ENCODE results near the gene PTPRN2. TPM values are rescaled to one million over a fixed set of nuclear protein-coding genes. Genes with fewer than 3 reads are reported as not detected.

Gene PTPRN2
- total RNA-seq, 1 donor from 2014 or later: 32.2 TPM

GRCh38 chr7:157763279-157764000, 824.2 kb downstream of the PTPRN2 start:
- TF ChIP-seq CTCF (conservative IDR thresholded peaks at IDR 0.05): no peak
- no peaks in the 10 kb centered on the region for H3K27me3 Mint-ChIP-seq (ENCODE audit: low read depth)
- H3K4me1 Mint-ChIP-seq: peaks cover 8% of the 10 kb centered on the region
- peaks cover 19% of the 10 kb centered on the region for H3K9me3 Mint-ChIP-seq
- DNase-seq (ENCODE audit: low read depth, low spot score): no peak
- H3K36me3 Mint-ChIP-seq (ENCODE audit: low read depth): peaks cover 8% of the 10 kb centered on the region
- H3K27ac Mint-ChIP-seq (ENCODE audit: unreplicated experiment): no peak overlapping the region
- no peak overlapping the region for H3K4me3 Mint-ChIP-seq

GRCh38 chr7:157762824-157763223, 824.8 kb downstream of the PTPRN2 start:
- Mint-ChIP-seq H3K27ac (ENCODE audit: unreplicated experiment) (no peak overlapping the region), H3K36me3 (ENCODE audit: low read depth) (peaks cover 8% of the 10 kb centered on the region), H3K9me3 (peaks cover 19% of the 10 kb centered on the region), H3K4me1 (peaks cover 5% of the 10 kb centered on the region), H3K27me3 (ENCODE audit: low read depth) (no peaks in the 10 kb centered on the region), H3K4me3 (no peak overlapping the region)
- TF ChIP-seq CTCF (conservative IDR thresholded peaks at IDR 0.05): no peak
- DNase-seq (ENCODE audit: low read depth, low spot score): no peak

- H3K27ac Mint-ChIP-seq (ENCODE audit: unreplicated experiment): peak overlapping the region; percentile 60
- peaks cover 10% of the 10 kb centered on the region for H3K9me3 Mint-ChIP-seq
- TF ChIP-seq CTCF (conservative IDR thresholded peaks at IDR 0.05): no peak
- H3K27me3 Mint-ChIP-seq (ENCODE audit: low read depth): no peaks in the 10 kb centered on the region
- DNase-seq (ENCODE audit: low read depth, low spot score): no peak
- peaks cover 3% of the 10 kb centered on the region for H3K4me1 Mint-ChIP-seq
- no peak overlapping the region for H3K4me3 Mint-ChIP-seq
- peaks cover 2% of the 10 kb centered on the region for H3K36me3 Mint-ChIP-seq (ENCODE audit: low read depth)
Measured at GRCh38 chr7:157760004-157760730, 827.5 kb downstream of the PTPRN2 start.

GRCh38 chr7:157759246-157759805, 828.3 kb downstream of the PTPRN2 start:
- H3K4me1 Mint-ChIP-seq: peaks cover 3% of the 10 kb centered on the region
- no peak overlapping the region for H3K4me3 Mint-ChIP-seq
- H3K27me3 Mint-ChIP-seq (ENCODE audit: low read depth): no peaks in the 10 kb centered on the region

More at GRCh38 chr7:157759246-157759805, 828.3 kb downstream of the PTPRN2 start:
- Mint-ChIP-seq H3K9me3 (peaks cover 6% of the 10 kb centered on the region), H3K27ac (ENCODE audit: unreplicated experiment) (no peak overlapping the region), H3K36me3 (ENCODE audit: low read depth) (peaks cover 1% of the 10 kb centered on the region)
- TF ChIP-seq CTCF (conservative IDR thresholded peaks at IDR 0.05): no peak
- DNase-seq (ENCODE audit: low read depth, low spot score): no peak
